SIG-M5 (cell line): ENCODE measurements around the gene FLYWCH2.
"Not testable (repeated sequence)": the region's sequence is repeated elsewhere in the genome, so short reads cannot be mapped to it uniquely, and the experiment has no call there.

ENCODE experiments used
- DNase-seq: peaks from one replicate; lab custom pipeline; 2025; lab: John Stamatoyannopoulos, UW

The FLYWCH2 gene

GRCh38 chr16:2938206-2938605 lies 55.2 kb downstream of the FLYWCH2 start:
- DNase-seq: no peak

GRCh38 chr16:2939968-2940367 lies 57.0 kb downstream of the FLYWCH2 start:
- DNase-seq: no peak

DNA sequence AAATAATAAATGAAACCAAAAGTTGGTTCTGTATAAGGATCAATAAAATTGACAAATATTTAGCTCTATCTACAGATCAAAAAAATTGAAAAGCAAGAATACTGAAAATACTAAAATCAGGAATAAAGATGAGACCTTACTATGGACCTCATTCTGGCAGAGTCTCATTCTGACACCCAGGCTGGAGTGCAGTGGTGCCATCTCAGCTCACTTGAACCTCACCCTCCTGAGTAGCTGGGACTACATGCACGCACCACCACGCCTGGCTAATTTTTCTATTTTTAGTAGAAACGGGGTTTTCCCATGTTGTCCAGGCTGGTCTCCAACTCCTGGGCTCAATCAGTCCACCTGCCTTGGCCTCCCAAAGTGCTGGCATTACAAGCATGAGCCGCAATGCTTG lies 59.0 kb downstream of the FLYWCH2 start:
- no peak for DNase-seq

DNA sequence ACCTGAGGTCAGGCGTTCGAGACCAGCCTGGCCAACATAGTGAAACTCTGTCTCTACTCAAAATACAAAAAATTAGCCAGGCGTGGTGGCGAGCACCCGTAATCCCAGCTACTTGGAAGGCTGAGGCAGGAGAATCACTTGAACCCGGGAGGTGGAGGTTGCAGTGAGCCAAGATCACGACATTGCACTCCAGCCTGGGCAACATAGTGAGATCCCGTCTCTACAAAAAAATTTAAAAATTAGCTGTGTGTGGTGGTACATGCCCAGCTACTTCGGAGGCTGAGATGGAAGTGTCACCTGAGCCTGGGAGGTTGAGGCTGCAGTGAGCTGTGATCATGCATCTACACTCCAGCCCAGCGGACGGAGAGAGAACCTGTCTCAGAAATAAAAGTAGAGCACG lies 60.7 kb downstream of the FLYWCH2 start:
- DNase-seq: not testable (repeated sequence)

DNA sequence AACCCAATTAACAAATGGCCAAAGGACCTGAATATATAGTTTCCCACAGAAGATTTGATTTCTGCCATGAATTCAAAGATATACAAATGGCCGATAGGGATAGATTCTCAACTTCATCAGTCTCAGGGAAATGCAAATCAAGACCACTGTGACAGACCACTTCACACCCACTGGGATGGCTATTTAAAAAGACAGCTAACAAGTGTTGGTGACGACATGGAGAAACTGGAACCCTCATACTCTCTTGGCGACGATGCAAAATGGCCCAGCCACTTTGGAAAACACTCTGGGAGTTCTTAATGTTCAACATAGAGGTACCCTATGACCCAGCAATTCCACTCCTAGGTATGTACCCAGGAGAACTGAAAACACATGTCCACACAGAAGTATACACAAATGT lies 63.6 kb downstream of the FLYWCH2 start:
- no peak for DNase-seq
